ENCODE measurements around the gene KCTD14.
"Not testable (repeated sequence)": the region's sequence is repeated elsewhere in the genome, so short reads cannot be mapped to it uniquely, and the experiment has no call there.

The KCTD14 gene

GRCh38 chr11:78045851-78046485, 22.9 kb upstream of the KCTD14 start:
- DNase-seq = peak; percentile 53

DNA sequence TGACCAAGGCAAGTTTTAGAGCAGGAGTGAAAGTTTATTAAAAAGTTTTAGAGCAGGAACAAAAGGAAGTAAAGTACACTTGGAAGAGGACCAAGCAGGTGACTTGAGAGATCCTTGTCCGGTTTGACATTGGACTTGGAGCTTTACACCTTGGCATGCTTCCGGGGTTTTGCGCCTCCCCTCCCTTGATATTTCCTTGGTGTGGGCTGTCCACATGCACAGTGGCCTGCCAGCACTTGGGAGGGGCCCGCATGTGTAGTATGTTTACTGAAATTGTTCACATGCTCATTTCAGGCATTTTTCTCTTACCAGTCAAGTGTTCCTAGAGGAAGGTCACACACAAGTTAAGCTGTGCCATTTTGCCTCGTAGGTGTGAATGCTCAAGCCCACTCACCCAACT, 21.6 kb upstream of the KCTD14 start:
- DNase-seq = no peak

DNA sequence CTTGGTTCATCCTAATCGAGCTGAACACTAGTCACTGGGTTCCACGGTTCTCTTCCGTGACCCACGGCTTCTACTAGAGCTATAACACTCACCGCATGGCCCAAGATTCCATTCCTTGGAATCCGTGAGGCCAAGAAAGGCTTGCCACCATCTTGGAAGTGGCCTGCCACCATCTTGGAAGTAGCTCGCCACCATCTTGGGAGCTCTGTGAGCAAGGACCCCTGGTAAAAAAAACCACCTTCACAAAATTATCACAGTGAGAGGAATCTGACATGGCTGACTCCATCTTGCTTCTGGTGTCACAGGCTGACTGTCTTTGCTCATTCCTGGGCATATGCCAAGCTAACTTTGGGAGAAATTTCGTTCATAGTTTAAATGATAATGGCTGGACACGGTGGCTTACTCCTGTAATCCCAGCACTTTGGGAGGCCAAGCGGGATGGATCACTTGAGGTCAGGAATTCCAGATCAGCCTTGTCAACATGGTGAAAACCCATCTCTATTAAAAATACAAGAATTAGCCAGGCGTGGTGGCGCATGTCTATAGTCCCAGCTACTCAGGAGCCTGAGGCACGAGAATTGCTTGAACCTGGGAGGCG, 18.9 kb upstream of the KCTD14 start:
- DNase-seq = no peak

DNA sequence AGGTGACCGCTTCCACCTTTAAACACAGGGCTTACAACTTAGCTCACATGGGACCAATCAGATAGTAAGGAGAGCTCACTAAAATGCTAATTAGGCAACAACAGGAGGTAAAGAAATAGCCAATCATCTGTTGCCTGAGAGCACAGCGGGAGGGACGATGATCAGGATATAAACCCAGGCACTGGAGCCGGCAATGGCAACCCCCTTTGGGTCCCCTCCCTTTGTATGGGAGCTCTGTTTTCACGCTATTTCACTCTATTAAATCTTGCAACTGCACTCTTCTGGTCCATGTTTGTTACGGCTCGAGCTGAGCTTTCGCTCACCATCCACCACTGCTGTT, 18.3 kb upstream of the KCTD14 start:
- DNase-seq = not testable (repeated sequence)

DNA sequence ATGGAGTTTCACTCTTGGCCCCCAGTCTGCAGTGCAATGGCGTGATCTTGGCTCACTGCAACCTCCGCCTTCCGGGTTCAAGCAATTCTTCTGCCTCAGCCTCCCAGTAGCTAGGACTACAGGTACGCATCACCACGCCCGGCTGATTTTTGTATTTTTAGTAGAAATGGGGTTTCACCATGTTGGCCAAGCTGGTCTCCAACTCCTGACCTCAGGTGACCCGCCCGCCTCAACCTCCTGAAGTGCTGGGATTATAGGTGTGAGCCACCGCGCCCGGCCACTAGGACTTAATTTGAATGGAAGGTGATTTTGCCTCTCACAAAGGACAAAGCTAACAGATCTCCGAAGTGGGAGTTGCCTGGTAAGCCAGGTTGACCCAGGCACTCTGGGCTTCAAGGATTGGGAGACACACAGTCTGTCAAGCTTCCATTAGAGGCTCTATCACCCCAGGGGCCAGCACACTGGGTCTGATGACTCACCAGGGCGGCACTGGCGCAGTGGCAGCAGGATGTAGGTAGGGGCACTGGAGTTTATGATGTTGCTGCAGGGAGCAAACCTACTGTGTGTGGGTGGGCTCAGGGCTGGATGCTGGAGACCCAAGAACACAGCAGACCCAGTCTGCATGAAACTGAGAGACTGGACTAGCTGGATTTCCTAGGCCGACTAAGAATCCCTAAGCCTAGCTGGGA, 17.8 kb upstream of the KCTD14 start:
- DNase-seq = no peak

GRCh38 chr11:78039919-78040671, 17.0 kb upstream of the KCTD14 start:
- DNase-seq = peak; percentile 82

DNA sequence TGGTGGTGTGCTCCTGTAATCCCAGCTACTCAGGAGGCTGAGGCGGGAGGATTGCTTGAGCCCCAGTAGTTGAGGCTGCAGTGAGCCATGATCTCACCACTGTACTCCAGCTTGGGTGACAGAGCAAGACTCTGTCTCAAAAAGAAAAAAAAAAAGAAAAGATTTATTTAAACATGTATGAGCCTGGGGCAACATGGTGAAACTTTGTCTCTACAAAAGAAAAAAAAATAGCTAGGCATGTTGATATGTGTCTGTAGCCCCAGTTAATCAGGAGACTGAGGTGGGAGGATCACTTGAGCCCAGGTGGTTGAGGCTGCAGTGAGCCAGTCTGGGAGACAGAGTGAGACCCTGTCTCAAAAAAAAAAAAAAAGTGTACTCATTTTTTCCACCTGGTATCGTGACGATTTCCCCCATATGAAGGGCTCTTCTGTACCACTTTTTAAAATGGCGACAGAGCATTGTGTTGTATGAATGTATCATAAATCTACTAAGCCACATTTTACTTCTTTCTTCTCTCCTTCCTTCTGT, 16.4 kb upstream of the KCTD14 start:
- no peak for DNase-seq

DNA sequence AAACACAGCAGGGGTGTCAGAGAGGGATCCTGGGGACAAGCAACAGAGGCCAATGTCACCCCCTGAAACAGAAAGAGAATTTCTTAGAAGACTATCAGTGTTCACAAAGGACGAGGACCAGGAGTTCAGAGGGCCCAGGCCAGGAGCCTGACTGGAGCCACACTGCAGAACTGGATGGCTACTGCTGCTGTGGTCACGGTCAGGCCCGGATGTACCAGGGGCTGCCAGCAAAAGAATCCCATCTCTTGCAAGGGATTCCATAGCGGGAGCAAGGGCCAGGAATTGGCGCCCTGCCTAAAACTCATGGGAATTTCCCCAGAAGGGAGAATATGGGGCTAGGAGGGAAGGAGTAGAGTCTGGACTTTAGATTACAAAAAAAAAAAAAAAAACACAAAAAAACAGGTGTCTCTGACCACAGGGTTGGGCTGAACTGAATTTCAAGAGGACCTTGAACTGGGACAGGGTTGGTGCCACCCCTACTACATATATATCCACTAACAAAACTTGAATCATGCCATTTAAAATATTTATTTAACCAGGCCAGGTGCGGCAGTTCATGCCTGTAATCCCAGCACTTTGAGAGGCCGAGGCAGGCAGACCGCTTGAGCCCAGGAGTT, 15.7 kb upstream of the KCTD14 start:
- DNase-seq = no peak

DNA sequence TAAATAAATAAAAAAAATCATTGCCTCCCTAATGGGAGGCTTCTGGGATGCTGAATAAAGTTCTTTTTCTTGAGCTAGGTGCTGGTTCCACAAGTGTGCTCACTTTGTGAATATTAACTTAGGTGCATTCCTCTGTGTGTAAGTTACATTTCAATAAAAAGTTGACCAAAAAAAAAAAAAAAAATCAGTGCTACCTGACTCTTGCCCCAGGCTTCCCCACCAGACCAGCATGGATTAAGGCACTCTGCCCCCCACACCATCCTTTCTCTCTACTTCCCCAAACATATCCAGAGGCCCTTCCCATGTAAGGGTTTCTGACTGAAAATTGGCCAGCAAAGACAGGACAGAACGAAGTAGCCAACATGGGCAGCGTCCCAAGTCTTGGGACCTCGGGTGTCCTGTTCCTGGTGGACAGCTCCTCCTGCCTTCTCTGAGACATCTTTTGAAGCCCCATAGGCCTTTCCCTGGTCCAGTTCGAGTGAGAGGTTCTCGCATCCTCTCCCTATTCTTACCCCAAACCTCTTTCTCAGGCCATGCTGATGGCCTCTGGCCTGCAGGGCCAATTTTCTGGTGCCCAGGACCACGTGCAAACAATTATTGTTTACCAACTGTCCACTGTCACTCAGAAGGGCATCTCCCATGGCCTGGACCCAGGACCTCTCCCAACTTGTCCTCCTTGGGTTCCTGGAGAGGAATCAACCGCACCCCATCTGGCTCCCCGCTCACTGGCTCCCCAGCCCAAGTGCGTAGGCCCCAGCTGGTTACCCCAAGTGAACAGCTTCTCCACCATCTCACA, 14.9 kb upstream of the KCTD14 start:
- DNase-seq = no peak

- no peak for DNase-seq
Observed at GRCh38 chr11:78037056-78037455, 14.0 kb upstream of the KCTD14 start.

DNA sequence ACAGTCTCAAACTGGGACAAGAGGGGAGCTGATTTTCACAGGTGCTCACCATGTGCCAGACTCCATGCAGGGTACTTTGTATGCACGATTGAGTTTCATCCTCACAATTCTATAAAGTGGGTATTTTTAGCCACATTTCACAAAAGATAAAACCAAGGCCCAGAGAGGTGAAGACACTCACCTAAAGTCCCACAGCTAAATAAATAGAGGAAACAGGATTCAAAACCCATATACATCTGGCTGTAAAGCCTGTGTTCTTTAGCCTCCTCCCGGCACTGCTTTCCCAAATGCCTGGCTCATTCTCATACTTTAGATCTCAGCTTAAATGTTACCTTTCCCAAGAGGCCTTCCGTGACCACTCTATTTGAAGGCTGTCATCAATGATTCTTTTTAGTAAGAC, 13.2 kb upstream of the KCTD14 start:
- DNase-seq = no peak

GRCh38 chr11:78034623-78035022, 11.5 kb upstream of the KCTD14 start:
- DNase-seq = no peak

DNA sequence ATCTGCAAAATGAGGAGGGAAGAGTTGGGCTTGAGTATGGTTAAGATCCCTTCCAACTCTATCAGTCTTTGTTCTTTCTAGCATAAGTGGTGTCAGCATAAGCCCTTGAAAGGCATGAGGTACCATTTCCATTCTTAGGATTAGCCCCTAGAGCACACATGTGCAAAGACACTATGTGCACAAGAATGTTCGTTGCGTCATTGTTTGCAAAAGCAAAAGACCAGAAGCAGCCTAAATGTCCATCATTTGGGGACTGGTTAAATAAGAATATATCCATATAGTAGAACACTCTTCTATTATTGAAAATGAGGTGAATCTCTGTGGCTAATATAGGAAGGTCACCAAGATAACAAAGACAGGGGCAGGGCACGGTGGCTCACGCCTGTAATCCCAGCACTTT, 10.0 kb upstream of the KCTD14 start:
- no peak for DNase-seq

- DNase-seq = no peak
Observed at GRCh38 chr11:78032090-78032489, 9.0 kb upstream of the KCTD14 start.

- DNase-seq = no peak
Observed at GRCh38 chr11:78031629-78032028, 8.6 kb upstream of the KCTD14 start.

GRCh38 chr11:78030429-78031325, 7.6 kb upstream of the KCTD14 start:
- DNase-seq = peak; percentile 92

DNA sequence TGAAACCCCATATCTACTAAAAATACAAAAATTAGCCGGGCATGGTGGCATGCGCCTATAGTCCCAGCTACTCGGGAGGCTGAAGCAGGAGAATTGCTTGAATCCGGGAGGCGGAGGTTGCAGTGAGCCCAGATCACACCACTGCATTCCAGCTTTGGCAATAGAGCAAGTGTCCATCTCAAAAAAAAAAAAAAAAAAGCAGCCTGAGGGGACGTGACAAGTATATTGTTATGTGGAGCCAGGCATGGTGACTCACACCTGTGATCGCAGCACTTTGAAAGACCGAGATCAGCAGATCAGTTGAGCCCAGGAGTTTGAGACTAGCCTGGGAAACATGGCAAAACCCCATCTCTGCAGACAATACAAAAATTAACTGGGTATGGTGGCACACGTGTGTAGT, 5.3 kb upstream of the KCTD14 start:
- not testable (repeated sequence) for DNase-seq

DNA sequence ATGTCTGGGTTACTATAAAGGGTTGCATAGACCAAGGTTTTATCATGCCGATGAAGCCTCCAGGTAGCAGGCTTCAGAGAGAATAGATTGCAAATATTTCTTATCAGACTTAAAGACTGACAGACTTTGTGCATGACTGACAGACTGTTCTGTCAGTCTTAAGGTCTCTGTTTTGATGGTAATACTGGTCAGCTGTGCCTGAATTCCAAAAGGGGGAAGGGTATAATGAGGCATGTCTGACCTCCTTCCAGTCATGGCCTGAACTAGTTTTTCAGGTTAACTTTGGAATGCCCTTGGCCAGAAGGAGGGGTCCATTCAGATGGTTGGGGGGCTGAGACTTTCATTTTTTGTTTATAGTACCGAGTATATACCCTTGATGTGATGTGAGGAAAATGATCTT, 4.7 kb upstream of the KCTD14 start:
- no peak for DNase-seq

DNA sequence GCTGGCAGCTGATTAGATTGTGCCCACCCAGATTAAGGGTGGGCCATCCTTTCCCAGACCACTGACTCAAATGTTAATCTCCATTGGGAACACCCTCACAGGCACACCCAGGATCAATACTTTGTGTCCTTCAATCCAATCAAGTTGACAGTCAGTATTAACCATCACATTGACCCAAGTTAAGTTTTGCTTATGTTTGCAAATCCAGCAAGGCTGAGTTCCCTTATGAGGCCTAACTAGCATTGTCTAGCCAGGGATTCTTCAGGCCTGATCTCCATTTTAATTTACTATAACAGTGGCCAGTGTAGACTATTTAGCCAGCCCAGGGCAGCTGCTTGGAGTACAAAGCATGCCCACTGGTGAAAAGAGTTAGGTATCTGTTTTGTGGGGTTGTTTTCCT, 2.3 kb upstream of the KCTD14 start:
- DNase-seq = no peak

- peak; percentile 60 for DNase-seq
Observed at GRCh38 chr11:78023426-78023825, 350 bp upstream of the KCTD14 start.

GRCh38 chr11:78021611-78022010, 1.5 kb downstream of the KCTD14 start:
- DNase-seq = no peak
